SK-N-SH (cell line): ENCODE measurements around the gene ROS1. TPM values are rescaled to one million over a fixed set of nuclear protein-coding genes. Genes with fewer than 3 reads are reported as not detected.

Experiments used
- CTCF ChIA-PET: fragments of 300-600, 350-600 bp; formaldehyde crosslinking; extraction: SDS; loops from one replicate; lab custom pipeline; 2021; lab: Yijun Ruan, JAX
- POLR2A ChIA-PET: fragments of 350-600 bp; sonication (Branson Sonifier 250); formaldehyde crosslinking; extraction: SDS; loops from one replicate; lab custom pipeline; 2020; ENCODE audit warnings: antibody characterized with exemption, inconsistent platforms; lab: Yijun Ruan, JAX
- DNase-seq: peaks from one replicate; pipeline ENCODE4 v3.0.0; 2012
- H2AFZ ChIP-seq: fragments of 200-600 bp; sonication (generic); 2 replicates; pipeline ENCODE4 v1.8.1; 2016; ENCODE audit warnings: antibody characterized with exemption, mild to moderate bottlenecking, low read depth
- H3F3A ChIP-seq: fragments of 200-600 bp; sonication (generic); replicated peaks from 2 replicates; pipeline ENCODE3; 2016; ENCODE audit warnings: antibody characterized with exemption, mild to moderate bottlenecking; ENCODE audit not compliant: insufficient read depth
- H3K27ac ChIP-seq, 2 experiments: fragments of 200-500 bp in 1 of 2; fragments of 200-600 bp in 1 of 2; sonication (Bioruptor generic) in 1 of 2; sonication (generic), shearing (Covaris generic) in 1 of 2; 2 replicates each; pipeline versions ENCODE4 v1.5.1 to v1.6.1; 2014 to 2016; ENCODE audit warnings: low read depth in 2 of 2, inconsistent platforms in 1 of 2, low read length in 1 of 2, mild to moderate bottlenecking in 1 of 2, mixed read lengths in 1 of 2
- H3K27me3 ChIP-seq: fragments of 200-600 bp; sonication (generic), shearing (Covaris generic); 2 replicates; pipeline ENCODE4 v1.6.1; 2016; ENCODE audit warnings: mixed run types; ENCODE audit not compliant: insufficient read depth
- H3K36me3 ChIP-seq, 2 experiments: fragments of 200-500 bp in 1 of 2; fragments of 200-600 bp in 1 of 2; sonication (Bioruptor generic) in 1 of 2; sonication (generic) in 1 of 2; replicated peaks in 1 of 2; 2 replicates each; pipeline versions ENCODE3 to v1.5.1; 2014 to 2016; ENCODE audit warnings: low read length in 1 of 2, mild to moderate bottlenecking in 1 of 2; ENCODE audit not compliant: insufficient read depth in 2 of 2, control insufficient read depth in 1 of 2
- H3K4me1 ChIP-seq, 2 experiments: fragments of 200-500 bp in 1 of 2; fragments of 200-600 bp in 1 of 2; sonication (Bioruptor generic) in 1 of 2; sonication (generic), shearing (Covaris generic) in 1 of 2; 2 replicates each; pipeline versions ENCODE4 v1.5.1 to v1.6.1; 2014 to 2016; ENCODE audit warnings: low read depth in 1 of 2, low read length in 1 of 2, mixed run types in 1 of 2; ENCODE audit not compliant: insufficient read depth in 2 of 2, control insufficient read depth in 1 of 2
- H3K4me2 ChIP-seq: fragments of 200-600 bp; sonication (generic), shearing (Covaris generic); 2 replicates; pipeline ENCODE4 v1.6.1; 2017; ENCODE audit warnings: mixed run types
- H3K4me3 ChIP-seq, 2 experiments: fragments of 200-500 bp in 1 of 2; fragments of 200-600 bp in 1 of 2; sonication (Bioruptor generic) in 1 of 2; sonication (generic), shearing (Covaris generic) in 1 of 2; 2 replicates each; pipeline versions ENCODE4 v1.5.1 to v1.8.1; 2014 to 2016; ENCODE audit warnings: low read depth in 2 of 2, inconsistent platforms in 1 of 2, low read length in 1 of 2, mild to moderate bottlenecking in 1 of 2, mixed read lengths in 1 of 2, moderate library complexity in 1 of 2
- H3K79me2 ChIP-seq: fragments of 200-600 bp; sonication (generic); 2 replicates; pipeline ENCODE4 v1.8.1; 2017; ENCODE audit warnings: mild to moderate bottlenecking; ENCODE audit not compliant: insufficient read depth
- H3K9ac ChIP-seq: fragments of 200-600 bp; sonication (generic); 2 replicates; pipeline ENCODE4 v1.6.1; 2017; ENCODE audit warnings: mixed run types
- H3K9me2 ChIP-seq: fragments of 200-600 bp; sonication (generic); 2 replicates; pipeline ENCODE4 v1.6.1; 2017; ENCODE audit warnings: mixed run types
- H3K9me3 ChIP-seq: fragments of 200-600 bp; sonication (generic); 2 replicates; pipeline ENCODE4 v1.6.1; 2017; ENCODE audit warnings: mixed run types, mild to moderate bottlenecking, moderate library complexity
- H4K20me1 ChIP-seq: fragments of 200-600 bp; sonication (generic); 2 replicates; pipeline ENCODE4 v1.6.1; 2017; ENCODE audit warnings: mild to moderate bottlenecking, mixed run types; ENCODE audit not compliant: insufficient read depth
- ELF1 ChIP-seq: IDR thresholded peaks from 2 replicates; pipeline ENCODE4 v1.4.0; 2012
- FOXJ3 ChIP-seq: sonication (generic); formaldehyde crosslinking; IDR thresholded peaks from 2 replicates; pipeline ENCODE4 v1.5.1; 2020; ENCODE audit warnings: mild to moderate bottlenecking, missing genetic modification reagents
- FOXM1 ChIP-seq: IDR thresholded peaks from 2 replicates; pipeline ENCODE4 v1.4.0; 2012; ENCODE audit warnings: low read depth, mild to moderate bottlenecking
- GATA2 ChIP-seq: sonication (generic); formaldehyde crosslinking; IDR thresholded peaks from 2 replicates; pipeline ENCODE4 v1.5.0; 2020; ENCODE audit warnings: mild to moderate bottlenecking, missing genetic modification reagents
- NFIC ChIP-seq: IDR thresholded peaks from 2 replicates; pipeline ENCODE4 v1.4.0; 2012; ENCODE audit warnings: borderline replicate concordance
- NRF1 ChIP-seq: IDR thresholded peaks from 2 replicates; pipeline ENCODE4 v1.6.1; 2012; ENCODE audit warnings: low read depth, mild to moderate bottlenecking, low read length
- POLR2AphosphoS5 ChIP-seq: IDR thresholded peaks from 2 replicates; pipeline ENCODE4 v1.6.1; 2012; ENCODE audit warnings: low read depth, low read length
- REST ChIP-seq: IDR thresholded peaks from 2 replicates; pipeline ENCODE4 v1.6.1; 2012; ENCODE audit warnings: mild to moderate bottlenecking, low read depth, low read length, moderate library complexity
- TCF12 ChIP-seq: IDR thresholded peaks from 2 replicates; pipeline ENCODE4 v1.4.0; 2012
- TEAD4 ChIP-seq: IDR thresholded peaks from 2 replicates; pipeline ENCODE4 v1.4.0; 2012; ENCODE audit warnings: mild to moderate bottlenecking, borderline replicate concordance; ENCODE audit not compliant: insufficient read depth
- USF1 ChIP-seq: IDR thresholded peaks from 2 replicates; pipeline ENCODE4 v1.4.0; 2012; ENCODE audit warnings: low read depth, borderline replicate concordance
- YY1 ChIP-seq: IDR thresholded peaks from 2 replicates; pipeline ENCODE4 v1.4.0; 2012; ENCODE audit warnings: low read depth, mild to moderate bottlenecking
- ZBTB33 ChIP-seq: IDR thresholded peaks from 2 replicates; pipeline ENCODE4 v1.4.0; 2012; ENCODE audit warnings: low read depth, borderline replicate concordance
- WGBS: methylation state at CpG from one replicate; pipeline ENCODE4 v1.1.6; 2017; ENCODE audit warnings: low lambda C conversion rate; 5-methylcytosine and 5-hydroxymethylcytosine counted together
- polyA plus RNA-seq, 3 experiments: library from polyadenylated mRNA; depleted of rRNA; stranded (reverse); fragments of >200 nt; gene quantifications; 2 replicates each; pipeline ENCODE4 v1.2.3, GENCODE V29; 2012

The ROS1 gene
- polyA plus RNA-seq, 1 of the 3 experiments (the other 2 are of a cell fraction) = 1.8 TPM

- POLR2A ChIA-PET = interaction anchor here (0.6 kb wide), 1 partner anchor 912 kb away, joined by 3 read pairs; no protein-coding TSS in a partner anchor
- no peak overlapping the region for H2AFZ ChIP-seq
- H4K20me1 ChIP-seq = no peaks in the 10 kb centered on the region
- H3K36me3 ChIP-seq = no peaks in the 10 kb centered on the region
- no peaks in the 10 kb centered on the region for H3F3A ChIP-seq
- CTCF ChIA-PET = no interaction called here
- DNase-seq = peak; percentile 27
- H3K27me3 ChIP-seq = peaks cover 78% of the 10 kb centered on the region
- no peaks in the 10 kb centered on the region for H3K9me3 ChIP-seq
- no peak overlapping the region for H3K27ac ChIP-seq
- no peak overlapping the region; a peak in 1 of 4 replicates for H3K4me3 ChIP-seq
- WGBS = 7% methylated on average over 34 of the region's 74 CpGs
- TF ChIP-seq ZBTB33 (no peak), USF1 (no peak), FOXM1 (no peak), FOXJ3 (CRISPR knock-in tag) (no peak), TEAD4 (no peak), POLR2AphosphoS5 (no peak), TCF12 (no peak), REST (no peak), YY1 (no peak), NFIC (no peak), ELF1 (no peak), GATA2 (CRISPR knock-in tag) (no peak), NRF1 (no peak)
- no peaks in the 10 kb centered on the region for H3K9me2 ChIP-seq
- H3K79me2 ChIP-seq = no peaks in the 10 kb centered on the region
- peaks cover 0 to 3% of the 10 kb centered on the region in 2 experiments; a peak in 1 of 4 replicates for H3K4me1 ChIP-seq
- H3K4me2 ChIP-seq = peak overlapping the region; percentile 60; the same call in 1 of the 2 replicates
- H3K9ac ChIP-seq = no peak overlapping the region
Measured at GRCh38 chr6:117270055-117270842, 155.5 kb downstream of the ROS1 start.
